ENCODE results near the gene ROR1. TPM values are rescaled to one million over a fixed set of nuclear protein-coding genes. Genes with fewer than 3 reads are reported as not detected.

The ROR1 gene
- total RNA-seq, 4 donors from 2014 or later: 10.6 to 21.7 (median 15.1) TPM

GRCh38 chr1:63865561-63865960 lies 91.7 kb downstream of the ROR1 start:
- 86% methylated on average over 4 of the region's 4 CpGs for WGBS
- no peaks in the 10 kb centered on the region for H3K27me3 ChIP-seq
- no peaks in the 10 kb centered on the region for H3K9me3 ChIP-seq
- TF ChIP-seq POLR2A (IDR thresholded peaks at IDR 0.05) (no peak), POLR2AphosphoS5 (IDR thresholded peaks at IDR 0.05) (no peak), EP300 (IDR thresholded peaks at IDR 0.05) (no peak)
- TF ChIP-seq, protein P1, sequence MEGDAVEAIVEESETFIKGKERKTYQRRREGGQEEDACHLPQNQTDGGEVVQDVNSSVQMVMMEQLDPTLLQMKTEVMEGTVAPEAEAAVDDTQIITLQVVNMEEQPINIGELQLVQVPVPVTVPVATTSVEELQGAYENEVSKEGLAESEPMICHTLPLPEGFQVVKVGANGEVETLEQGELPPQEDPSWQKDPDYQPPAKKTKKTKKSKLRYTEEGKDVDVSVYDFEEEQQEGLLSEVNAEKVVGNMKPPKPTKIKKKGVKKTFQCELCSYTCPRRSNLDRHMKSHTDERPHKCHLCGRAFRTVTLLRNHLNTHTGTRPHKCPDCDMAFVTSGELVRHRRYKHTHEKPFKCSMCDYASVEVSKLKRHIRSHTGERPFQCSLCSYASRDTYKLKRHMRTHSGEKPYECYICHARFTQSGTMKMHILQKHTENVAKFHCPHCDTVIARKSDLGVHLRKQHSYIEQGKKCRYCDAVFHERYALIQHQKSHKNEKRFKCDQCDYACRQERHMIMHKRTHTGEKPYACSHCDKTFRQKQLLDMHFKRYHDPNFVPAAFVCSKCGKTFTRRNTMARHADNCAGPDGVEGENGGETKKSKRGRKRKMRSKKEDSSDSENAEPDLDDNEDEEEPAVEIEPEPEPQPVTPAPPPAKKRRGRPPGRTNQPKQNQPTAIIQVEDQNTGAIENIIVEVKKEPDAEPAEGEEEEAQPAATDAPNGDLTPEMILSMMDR (IDR thresholded peaks at IDR 0.05): no peak
- peaks cover 33% of the 10 kb centered on the region for H3K4me1 ChIP-seq
- H3K4me3 ChIP-seq: no peak overlapping the region
- no peak overlapping the region for H3K27ac ChIP-seq
- DNase-seq (ENCODE audit: low spot score in 2 of 2): no peak
- H3K36me3 ChIP-seq: no peaks in the 10 kb centered on the region

DNA sequence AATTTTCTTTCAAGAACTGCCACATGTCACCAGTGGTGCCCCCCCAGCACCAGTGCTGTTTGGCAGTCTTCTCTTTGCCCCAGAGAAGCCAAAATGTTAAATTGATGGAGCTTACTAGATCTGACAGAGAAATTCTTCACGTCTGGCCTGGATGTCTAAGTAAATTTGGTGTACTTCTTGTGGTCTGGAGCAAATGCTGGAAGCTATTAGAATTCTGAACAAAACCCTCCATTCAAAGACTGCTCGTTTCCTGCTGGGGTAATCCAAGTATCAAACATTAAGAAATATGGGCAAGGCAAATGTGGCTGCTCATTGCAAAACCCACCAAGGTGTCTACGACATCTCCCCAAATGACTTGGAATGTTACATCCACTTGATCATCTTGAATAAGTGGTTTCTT lies 92.3 kb downstream of the ROR1 start:
- Histone ChIP-seq H3K4me1 (peaks cover 38% of the 10 kb centered on the region), H3K27ac (no peak overlapping the region), H3K4me3 (no peak overlapping the region), H3K27me3 (no peaks in the 10 kb centered on the region), H3K36me3 (no peaks in the 10 kb centered on the region), H3K9me3 (no peaks in the 10 kb centered on the region)
- DNase-seq (ENCODE audit: low spot score in 2 of 2): no peak
- 61% methylated on average over 3 of the region's 3 CpGs for WGBS
- TF ChIP-seq, protein P1 (IDR thresholded peaks at IDR 0.05): no peak
- no peak for TF ChIP-seq EP300 (IDR thresholded peaks at IDR 0.05)
- no peak for TF ChIP-seq POLR2AphosphoS5 (IDR thresholded peaks at IDR 0.05)
- TF ChIP-seq POLR2A (IDR thresholded peaks at IDR 0.05): no peak

GRCh38 chr1:63867429-63868176 lies 93.8 kb downstream of the ROR1 start:
- H3K4me3 ChIP-seq: no peak overlapping the region
- peaks cover 46% of the 10 kb centered on the region for H3K4me1 ChIP-seq
- no peaks in the 10 kb centered on the region for H3K27me3 ChIP-seq
- no peak overlapping the region for H3K27ac ChIP-seq
- DNase-seq (ENCODE audit: low spot score in 2 of 2): no peak
- no peaks in the 10 kb centered on the region for H3K36me3 ChIP-seq
- no peak for TF ChIP-seq POLR2AphosphoS5 (IDR thresholded peaks at IDR 0.05)
- TF ChIP-seq, protein P1 (IDR thresholded peaks at IDR 0.05): no peak
- no peak for TF ChIP-seq POLR2A (IDR thresholded peaks at IDR 0.05)
- TF ChIP-seq EP300 (IDR thresholded peaks at IDR 0.05): no peak
- 66% methylated on average over 14 of the region's 14 CpGs for WGBS
- no peaks in the 10 kb centered on the region for H3K9me3 ChIP-seq

DNA sequence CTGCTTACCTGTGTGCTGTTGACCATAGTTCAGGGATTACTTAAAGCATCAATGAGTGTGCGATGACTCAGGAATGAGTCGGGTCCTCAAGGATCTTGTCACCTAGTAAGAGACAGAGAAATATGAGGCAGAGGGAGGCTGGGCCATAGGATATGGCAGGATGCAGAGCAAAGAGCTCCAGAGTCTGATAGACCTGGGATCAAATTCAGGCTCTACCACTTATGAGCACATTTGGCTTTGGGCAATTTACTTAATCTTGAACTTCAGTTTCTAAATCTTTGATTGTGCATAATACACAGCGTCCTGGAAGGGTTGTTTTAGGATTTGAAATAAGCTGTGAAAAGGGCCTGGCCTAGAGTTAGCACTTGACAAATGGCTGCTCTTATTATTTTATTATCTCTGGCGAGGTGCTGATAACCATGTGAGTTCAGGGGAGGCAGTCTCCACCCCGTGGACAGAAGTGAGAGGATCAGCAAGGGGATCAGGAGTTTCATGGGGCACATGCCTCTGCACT lies 94.5 kb downstream of the ROR1 start:
- Histone ChIP-seq H3K36me3 (no peaks in the 10 kb centered on the region), H3K4me3 (no peak overlapping the region), H3K4me1 (peaks cover 49% of the 10 kb centered on the region), H3K27me3 (no peaks in the 10 kb centered on the region), H3K9me3 (no peaks in the 10 kb centered on the region), H3K27ac (no peak overlapping the region)
- no peak for TF ChIP-seq EP300 (IDR thresholded peaks at IDR 0.05)
- TF ChIP-seq, protein P1 (IDR thresholded peaks at IDR 0.05): no peak
- no peak for TF ChIP-seq POLR2AphosphoS5 (IDR thresholded peaks at IDR 0.05)
- TF ChIP-seq POLR2A (IDR thresholded peaks at IDR 0.05): no peak
- DNase-seq (ENCODE audit: low spot score in 2 of 2): no peak
- 37% methylated on average over 5 of the region's 5 CpGs for WGBS

GRCh38 chr1:63870152-63870551 lies 96.3 kb downstream of the ROR1 start:
- DNase-seq (ENCODE audit: low spot score in 2 of 2): no peak
- Histone ChIP-seq H3K4me1 (peaks cover 57% of the 10 kb centered on the region), H3K4me3 (no peak overlapping the region), H3K36me3 (no peaks in the 10 kb centered on the region), H3K27ac (no peak overlapping the region), H3K9me3 (no peaks in the 10 kb centered on the region), H3K27me3 (no peaks in the 10 kb centered on the region)
- TF ChIP-seq, protein P1 (IDR thresholded peaks at IDR 0.05): no peak
- no peak for TF ChIP-seq POLR2A (IDR thresholded peaks at IDR 0.05)
- no peak for TF ChIP-seq POLR2AphosphoS5 (IDR thresholded peaks at IDR 0.05)
- TF ChIP-seq EP300 (IDR thresholded peaks at IDR 0.05): no peak
- WGBS: 96% methylated on average over 2 of the region's 2 CpGs

Data from suprapubic skin (tissue), 4 donors.